Heart right ventricle (tissue), 16 donors: ENCODE results near the gene SLK. TPM values are rescaled to one million over a fixed set of nuclear protein-coding genes. Genes with fewer than 3 reads are reported as not detected.

Experiments used
- ATAC-seq, 8 donors: fragments of 200-7000 bp; cut with Tn5 transposase; one replicate each; pipeline ENCODE4 v1.9.1; 2020; ENCODE audit warnings: mild to moderate bottlenecking in 8 of 8, moderate library complexity in 8 of 8, moderate number of reproducible peaks in 1 of 8
- DNase-seq, 2 donors: peaks; one replicate each; pipeline ENCODE4 v3.0.0-alpha.2; 2020
- H3K27ac ChIP-seq, 10 donors: fragments of 200-600 bp; sonication (generic) in 2 of 10; one replicate each; pipeline versions ENCODE4 v1.5.0 to v1.8.0; 2020 to 2022; ENCODE audit warnings: mild to moderate bottlenecking in 3 of 10
- H3K27me3 ChIP-seq, 7 donors: fragments of 200-600 bp; one replicate each; pipeline ENCODE4 v1.8.0; 2021 to 2022; ENCODE audit warnings: mild to moderate bottlenecking in 2 of 7
- H3K36me3 ChIP-seq, 9 donors: fragments of 200-600 bp; sonication (generic) in 1 of 9; one replicate each; pipeline versions ENCODE4 v1.5.0 to v1.8.0; 2020 to 2022; ENCODE audit warnings: mild to moderate bottlenecking in 2 of 9
- H3K4me1 ChIP-seq, 9 donors: fragments of 200-600 bp; sonication (generic) in 1 of 9; one replicate each; pipeline versions ENCODE4 v1.5.0 to v1.8.0; 2020 to 2022; ENCODE audit warnings: mild to moderate bottlenecking in 4 of 9
- H3K4me3 ChIP-seq, 10 donors: fragments of 200-600 bp; sonication (generic) in 2 of 10; one replicate each; pipeline versions ENCODE4 v1.5.0 to v1.8.0; 2020 to 2022; ENCODE audit warnings: mild to moderate bottlenecking in 7 of 10, moderate library complexity in 2 of 10
- H3K9me3 ChIP-seq, 11 donors: fragments of 200-600 bp in 10 of 11; sonication (generic) in 2 of 11; one replicate each; pipeline versions ENCODE4 v1.5.0 to v1.8.0; 2013 to 2022; ENCODE audit warnings: mild to moderate bottlenecking in 2 of 11, control low read depth in 1 of 11, moderate library complexity in 1 of 11
- WGBS, 2 donors: extraction: QIAGEN DNeasy Blood & Tissue Kit; methylation state at CpG; one replicate each; pipeline ENCODE4 v1.1.7; 2013; ENCODE audit warnings: inconsistent platforms in 1 of 2; 5-methylcytosine and 5-hydroxymethylcytosine counted together
- intact Hi-C, 10 donors: fragments of 100-400 bp; cut with DNase I; formaldehyde crosslinking; loops; one replicate each; pipeline versions ENCODE4 v1.11.1 to v1.14.2; 2022
- polyA plus RNA-seq, 2 donors: library from polyadenylated mRNA; stranded (reverse); fragments of 200-250 nt; gene quantifications; one replicate each; pipeline ENCODE4 v1.2.3, GENCODE V29; 2013
- total RNA-seq, 10 donors: library from RNA; stranded (reverse); fragmentation: NEBNext Ultra II Directional in 3 of 10; extraction: Animal tissue kit (Norgen Biotek cat#: 25700) in 3 of 10; gene quantifications; one replicate each; pipeline versions ENCODE4 v1.2.1 to v1.2.4, GENCODE V29; 2021 to 2023
- TF ChIP-seq, protein P1 (sequence below), 9 donors: fragments of 200-600 bp; sonication (generic) in 2 of 9; IDR thresholded peaks; one replicate each; pipeline versions ENCODE4 v1.5.0 to v1.8.0; 2021 to 2022; ENCODE audit warnings: antibody characterized with exemption in 9 of 9, mild to moderate bottlenecking in 5 of 9, moderate library complexity in 1 of 9
- donor health status: Arrhythmogenic right ventricular cardiomyopathy.
- donor health status: ischemic (EF 13 %, LVEDD 7.1; RV severe dilation, severe dysfunction).
- donor health status: healthy with polysubstance abuse.
- donor health status: DM: no; HTN: yes; CAD: no.
- donor health status: DM: no; HTN: no; CAD: no.
- donor health status: ischemic (EF 25% LVEDD 6.9; RV normal size, moderate dysfunction).
- donor health status: ischemic (EF 25% LVEDD 5.7; RV mildly dilated, moderate dysfunction).
- donor health status: healthy.
- donor health status: DM: yes; HTN: yes; CAD: no.
- donor health status: Ischemic cardiomyopathy.
- donor health status: ischemic (EF 35%, LVEDD 5.7; RV mildly dilated, moderate dysfunction).
- donor health status: nonischemic (EF 11% LVEDD 7.7; RV severe dilation, severe dysfunction).
- donor health status: DM: yes; HTN: yes; CAD: no.
- donor health status: PGD.
- donor health status: ischemic (EF 29% LVEDD 5.4; RV normal size, mild dysfunction).
- donor health status: nonischemic (EF 23%, LVEDD 6.1; RV moderate dilation, normal function).

Gene SLK
- total and polyA plus RNA-seq, 12 donors, result 11.3 to 63.6 (median 41.3) TPM

DNA sequence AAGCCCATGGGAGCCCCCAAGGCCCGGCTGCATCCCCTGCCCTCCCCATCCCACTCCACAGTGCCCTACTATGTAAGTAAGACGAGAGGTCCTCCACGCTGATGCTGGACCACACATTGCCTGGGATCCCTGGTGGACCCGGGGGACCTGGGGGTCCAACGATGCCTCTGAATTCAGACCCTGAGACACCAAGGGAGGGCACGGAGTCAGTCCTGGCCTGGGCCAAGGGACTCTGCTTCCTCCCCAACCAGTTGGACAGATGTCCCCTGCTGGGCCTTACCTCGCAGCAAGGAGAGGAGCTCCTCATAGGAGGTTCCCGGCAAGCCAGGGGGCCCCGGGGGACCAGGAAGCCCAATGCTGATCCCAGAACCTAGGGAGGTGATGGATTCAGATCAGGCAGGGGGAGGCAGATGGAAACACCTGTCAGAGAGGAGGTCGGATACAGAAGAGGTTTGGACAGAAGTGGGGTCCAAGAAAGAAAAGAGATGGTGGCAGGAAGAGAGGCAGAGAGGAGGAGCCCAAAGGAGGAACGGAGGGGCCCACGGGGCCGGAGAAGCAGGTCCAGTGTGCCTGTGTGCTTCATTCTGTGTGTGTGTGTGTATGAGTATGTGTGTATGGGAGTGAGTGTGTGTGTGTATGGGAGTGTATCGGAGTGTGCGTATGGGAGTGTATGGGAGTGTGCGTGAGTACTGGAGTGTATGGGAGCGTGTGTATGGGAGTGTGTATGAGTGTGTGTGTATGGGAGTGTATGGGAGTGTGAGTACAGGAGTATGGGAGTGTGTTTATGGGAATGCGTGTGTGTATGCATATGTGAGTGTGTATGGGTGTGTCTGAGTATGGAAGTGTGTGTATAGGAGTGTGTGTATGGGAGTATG lies 68.5 kb downstream of the SLK start:
- peaks cover 0 to 25% (median 0%) of the 10 kb centered on the region in 9 donors for H3K36me3 ChIP-seq
- H3K27me3 ChIP-seq, result no peaks in the 10 kb centered on the region
- 78 to 81% methylated on average over 18 of the region's 18 CpGs for WGBS, 2 donors
- intact Hi-C loops, result no loop called here
- DNase-seq, result no peak
- H3K27ac ChIP-seq, result no peak overlapping the region
- peaks cover 0 to 17% (median 4%) of the 10 kb centered on the region in 9 donors for H3K4me1 ChIP-seq
- TF ChIP-seq, protein P1, sequence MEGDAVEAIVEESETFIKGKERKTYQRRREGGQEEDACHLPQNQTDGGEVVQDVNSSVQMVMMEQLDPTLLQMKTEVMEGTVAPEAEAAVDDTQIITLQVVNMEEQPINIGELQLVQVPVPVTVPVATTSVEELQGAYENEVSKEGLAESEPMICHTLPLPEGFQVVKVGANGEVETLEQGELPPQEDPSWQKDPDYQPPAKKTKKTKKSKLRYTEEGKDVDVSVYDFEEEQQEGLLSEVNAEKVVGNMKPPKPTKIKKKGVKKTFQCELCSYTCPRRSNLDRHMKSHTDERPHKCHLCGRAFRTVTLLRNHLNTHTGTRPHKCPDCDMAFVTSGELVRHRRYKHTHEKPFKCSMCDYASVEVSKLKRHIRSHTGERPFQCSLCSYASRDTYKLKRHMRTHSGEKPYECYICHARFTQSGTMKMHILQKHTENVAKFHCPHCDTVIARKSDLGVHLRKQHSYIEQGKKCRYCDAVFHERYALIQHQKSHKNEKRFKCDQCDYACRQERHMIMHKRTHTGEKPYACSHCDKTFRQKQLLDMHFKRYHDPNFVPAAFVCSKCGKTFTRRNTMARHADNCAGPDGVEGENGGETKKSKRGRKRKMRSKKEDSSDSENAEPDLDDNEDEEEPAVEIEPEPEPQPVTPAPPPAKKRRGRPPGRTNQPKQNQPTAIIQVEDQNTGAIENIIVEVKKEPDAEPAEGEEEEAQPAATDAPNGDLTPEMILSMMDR (IDR thresholded peaks at IDR 0.05), result no peak
- ATAC-seq, result peak in 2 of 8 donors; percentile 5 to 24
- H3K4me3 ChIP-seq, result no peak overlapping the region
- H3K9me3 ChIP-seq, result no peaks in the 10 kb centered on the region

DNA sequence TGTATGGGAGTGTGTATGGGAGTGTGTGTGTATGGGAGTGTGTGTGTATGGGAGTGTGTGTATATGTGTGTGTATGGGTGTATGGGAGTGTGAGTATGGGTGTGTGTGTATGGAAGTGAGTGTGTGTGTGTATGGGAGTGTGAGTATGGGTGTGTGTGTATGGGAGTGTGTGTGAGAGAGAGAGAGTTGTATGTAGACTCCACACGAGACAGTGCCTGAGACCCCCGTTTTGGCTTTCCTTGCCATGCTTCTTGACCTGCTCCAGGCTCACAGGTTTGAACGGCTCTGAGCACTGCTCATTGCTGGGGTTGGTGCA lies 69.1 kb downstream of the SLK start:
- peak in 2 of 8 donors; percentile 19 to 29 for ATAC-seq
- H3K27ac ChIP-seq, result no peak overlapping the region
- intact Hi-C loops, result no loop called here
- H3K4me3 ChIP-seq, result no peak overlapping the region
- no peak for DNase-seq
- 70 to 72% methylated on average over 3 of the region's 3 CpGs for WGBS, 2 donors
- H3K36me3 ChIP-seq, result peaks cover 0 to 19% (median 0%) of the 10 kb centered on the region in 9 donors
- no peaks in the 10 kb centered on the region for H3K9me3 ChIP-seq
- H3K27me3 ChIP-seq, result no peaks in the 10 kb centered on the region
- TF ChIP-seq, protein P1 (IDR thresholded peaks at IDR 0.05), result no peak
- H3K4me1 ChIP-seq, result peaks cover 0 to 17% (median 4%) of the 10 kb centered on the region in 9 donors

DNA sequence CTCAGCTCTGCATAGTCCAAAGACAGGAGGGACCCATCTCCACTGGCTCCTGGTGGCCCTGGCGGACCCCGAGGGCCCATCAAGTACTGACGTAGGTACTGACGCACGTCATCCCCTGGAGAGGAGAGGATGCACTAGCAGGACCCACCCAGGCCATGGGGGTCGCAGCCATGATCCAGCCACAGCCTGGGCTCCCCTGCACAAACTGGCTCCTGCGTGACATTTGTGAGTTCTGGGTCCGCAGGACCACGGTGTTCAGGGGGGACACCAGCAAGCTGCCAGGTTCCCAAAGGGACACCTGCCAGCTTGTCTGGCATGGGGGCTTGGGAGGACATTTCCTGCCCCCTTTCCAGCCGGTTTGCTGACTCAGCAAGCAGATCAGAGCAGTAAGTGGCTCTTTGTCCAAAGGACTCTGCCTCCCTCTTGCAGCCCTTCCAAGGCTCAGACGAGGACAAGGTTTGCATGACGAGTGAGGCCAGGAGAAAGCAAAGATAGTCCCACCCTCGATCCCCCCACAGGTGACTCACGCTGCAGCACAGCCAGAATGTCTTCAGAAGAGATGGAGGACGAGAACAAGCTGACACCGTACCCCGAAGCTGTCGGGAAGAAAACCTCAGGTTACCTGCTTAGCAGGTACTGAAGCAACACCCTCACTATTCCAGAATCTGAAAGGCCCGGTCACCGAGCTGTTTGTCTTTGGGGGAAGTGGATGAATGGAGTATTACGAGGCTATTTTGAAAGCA lies 69.7 kb downstream of the SLK start:
- no peak for DNase-seq
- peaks cover 0 to 19% (median 0%) of the 10 kb centered on the region in 9 donors for H3K36me3 ChIP-seq
- H3K4me3 ChIP-seq, result no peak overlapping the region
- peaks cover 0 to 16% (median 4%) of the 10 kb centered on the region in 9 donors for H3K4me1 ChIP-seq
- TF ChIP-seq, protein P1 (IDR thresholded peaks at IDR 0.05), result no peak
- ATAC-seq, result no peak
- WGBS, 2 donors, result 75 to 76% methylated on average over 21 of the region's 21 CpGs
- intact Hi-C loops, result no loop called here
- H3K27ac ChIP-seq, result no peak overlapping the region
- H3K9me3 ChIP-seq, result no peaks in the 10 kb centered on the region
- no peaks in the 10 kb centered on the region for H3K27me3 ChIP-seq

DNA sequence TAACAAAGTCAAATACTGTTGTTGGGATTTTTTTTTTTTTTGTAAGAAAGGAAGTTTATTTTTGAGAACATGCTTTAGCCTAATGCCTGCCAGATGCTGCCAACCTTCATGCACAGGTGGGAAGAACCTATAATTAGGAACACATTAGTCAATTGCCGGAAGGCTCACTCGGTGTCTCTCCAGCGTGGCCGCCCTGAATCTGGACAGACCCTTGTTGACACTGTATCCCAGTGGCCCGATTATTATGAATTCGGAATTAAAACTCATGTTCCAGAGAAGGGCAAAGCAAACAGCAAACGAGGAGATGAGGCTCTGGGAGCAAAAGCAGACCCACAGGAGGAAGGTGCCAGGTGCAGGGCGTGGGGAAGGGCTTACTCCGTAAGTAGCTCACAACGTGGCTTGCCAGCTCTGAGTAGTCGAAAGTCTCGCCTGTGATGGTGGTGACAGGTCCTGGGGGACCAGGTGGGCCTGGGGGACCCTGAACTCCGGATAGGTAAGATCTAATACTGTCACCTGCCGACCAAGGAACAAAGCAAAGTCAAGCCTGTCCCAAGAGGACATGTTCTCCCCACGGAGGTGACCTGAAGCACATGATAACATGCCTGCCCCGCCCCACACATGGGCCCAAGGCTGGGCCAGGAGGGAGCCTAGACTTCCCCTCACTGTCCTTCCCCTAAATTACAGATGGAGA lies 70.5 kb downstream of the SLK start:
- Histone ChIP-seq H3K27me3 (no peaks in the 10 kb centered on the region), H3K9me3 (no peaks in the 10 kb centered on the region), H3K4me3 (no peak overlapping the region), H3K36me3 (peaks cover 0 to 13% (median 0%) of the 10 kb centered on the region in 9 donors), H3K27ac (no peak overlapping the region), H3K4me1 (peaks cover 0 to 9% (median 0%) of the 10 kb centered on the region in 9 donors)
- TF ChIP-seq, protein P1 (IDR thresholded peaks at IDR 0.05), result no peak
- intact Hi-C loops, result no loop called here
- no peak for DNase-seq
- WGBS, 2 donors, result 83% methylated on average over 16 of the region's 16 CpGs
- no peak for ATAC-seq
